NT2/D1 (cell line): Measurements from ENCODE around the gene TTC29.

ENCODE experiments used
- SUZ12 ChIP-seq: IDR thresholded peaks from 2 replicates; pipeline ENCODE4 v1.6.1; 2011; ENCODE audit not compliant: insufficient read length, insufficient read depth; ENCODE audit errors: extremely low read depth
- YY1 ChIP-seq: IDR thresholded peaks from 2 replicates; pipeline ENCODE4 v1.6.1; 2011; ENCODE audit not compliant: insufficient read length, insufficient read depth
- ZNF274 ChIP-seq: IDR thresholded peaks from 2 replicates; pipeline ENCODE4 v1.6.1; 2011; ENCODE audit warnings: mild to moderate bottlenecking, low read depth, low read length

- TF ChIP-seq ZNF274 (no peak), YY1 (no peak), SUZ12 (no peak)
Observed at GRCh38 chr4:146847345-146847744, 98.3 kb downstream of the TTC29 start.
